Hematopoietic multipotent progenitor cell treated with erythropoietin and hydrocortisone succinate and interleukin-3 and kit ligand, for 6 days (in vitro differentiated cells): ENCODE data around the gene NDUFA8.
A peak's percentile ranks its signal among the peaks of the same experiment; 100 is the strongest.

Experiments
- DNase-seq: peaks from one replicate; pipeline ENCODE4 v3.0.0-alpha.2; 2015

NDUFA8 gene

GRCh38 chr9:122183501-122183900 is 23.9 kb upstream of the NDUFA8 start:
- DNase-seq = no peak

GRCh38 chr9:122180633-122181032 is 21.1 kb upstream of the NDUFA8 start:
- DNase-seq = peak; percentile 38

- no peak for DNase-seq
These were observed 20.1 kb upstream of the NDUFA8 start for GRCh38 chr9:122179690-122180074.

GRCh38 chr9:122179054-122179689 is 19.6 kb upstream of the NDUFA8 start:
- DNase-seq = no peak

GRCh38 chr9:122176916-122177315 is 17.3 kb upstream of the NDUFA8 start:
- DNase-seq = no peak

DNA sequence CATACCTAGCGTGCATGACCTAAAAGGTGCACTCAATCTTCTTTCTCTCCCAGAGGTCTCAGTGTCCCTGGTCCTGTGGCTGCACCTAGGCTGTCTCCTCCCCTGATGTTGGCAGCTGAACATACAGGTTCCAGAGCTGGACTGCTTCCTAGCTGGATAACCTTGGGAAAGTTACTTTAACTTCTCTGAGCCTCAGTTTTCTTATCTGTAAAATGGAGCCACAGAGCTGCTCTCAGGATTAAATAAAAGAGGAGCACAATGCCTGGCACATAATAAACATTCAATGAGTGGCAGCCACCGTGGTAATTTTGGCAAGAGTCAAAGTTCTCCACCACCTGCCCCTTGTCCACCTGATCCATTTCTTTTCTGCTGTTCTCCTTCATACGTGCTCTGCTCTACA is 14.1 kb upstream of the NDUFA8 start:
- no peak for DNase-seq

GRCh38 chr9:122172131-122172530 is 12.6 kb upstream of the NDUFA8 start:
- DNase-seq = peak; percentile 60

GRCh38 chr9:122168356-122168755 is 8.8 kb upstream of the NDUFA8 start:
- no peak for DNase-seq

GRCh38 chr9:122164286-122164685 is 4.7 kb upstream of the NDUFA8 start:
- no peak for DNase-seq

DNA sequence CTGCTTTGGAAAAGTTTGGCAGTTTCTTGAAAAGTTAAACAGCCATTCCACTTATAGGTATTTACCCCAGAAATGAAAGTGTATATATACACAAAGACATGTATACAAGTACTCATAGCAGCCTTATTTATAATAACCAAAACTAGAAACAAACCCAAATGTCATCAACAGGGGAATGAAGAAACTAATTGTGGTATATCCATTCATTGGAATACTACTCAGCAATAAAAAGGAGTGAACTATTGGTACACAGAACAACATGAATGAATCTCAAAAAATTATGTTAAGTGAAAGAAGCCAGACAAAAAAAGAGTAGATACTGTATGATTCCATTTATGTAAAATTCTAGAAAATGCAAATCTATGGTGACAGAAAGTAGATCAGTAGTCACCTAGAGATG is 2.8 kb upstream of the NDUFA8 start:
- no peak for DNase-seq

GRCh38 chr9:122159925-122160246 is 307 bp upstream of the NDUFA8 start:
- DNase-seq = no peak

DNA sequence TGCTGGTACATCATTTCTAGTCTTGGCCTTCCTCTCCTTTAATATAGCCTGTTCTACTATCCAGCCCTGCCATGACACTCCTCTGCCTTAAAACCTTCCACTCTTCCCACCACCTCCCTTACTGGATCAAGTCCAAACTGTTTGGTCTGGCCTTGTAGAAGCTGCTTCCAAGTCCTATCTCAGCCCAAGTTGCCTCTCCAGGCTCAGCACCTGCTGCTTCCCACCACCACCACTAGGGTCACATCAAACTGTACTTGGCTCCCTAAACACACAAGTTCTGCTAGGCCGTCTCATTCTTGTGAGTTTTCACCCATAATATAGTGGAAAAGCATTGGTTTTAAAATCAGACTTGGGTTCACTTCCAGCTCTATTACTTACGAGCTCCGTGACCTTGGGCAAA is 1.4 kb downstream of the NDUFA8 start:
- peak; percentile 88 for DNase-seq

DNA sequence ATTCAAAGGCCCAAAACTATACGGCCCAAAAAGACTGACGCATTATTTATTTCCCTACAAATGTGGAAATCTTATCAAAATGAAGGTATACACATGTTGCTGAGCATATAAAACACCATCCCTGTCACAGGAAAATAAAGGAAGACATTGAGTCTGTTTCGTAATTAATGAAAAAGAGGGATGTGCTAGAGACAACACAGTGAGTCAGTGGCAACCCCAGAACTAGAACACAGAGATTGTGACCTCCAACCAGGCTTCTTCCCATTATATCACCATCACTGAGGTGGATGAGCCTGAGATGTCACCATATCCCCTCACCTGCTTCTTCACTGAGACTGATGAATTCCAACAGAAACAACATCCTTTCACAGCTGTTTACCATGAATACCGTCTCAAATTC is 3.8 kb downstream of the NDUFA8 start:
- DNase-seq = no peak

DNA sequence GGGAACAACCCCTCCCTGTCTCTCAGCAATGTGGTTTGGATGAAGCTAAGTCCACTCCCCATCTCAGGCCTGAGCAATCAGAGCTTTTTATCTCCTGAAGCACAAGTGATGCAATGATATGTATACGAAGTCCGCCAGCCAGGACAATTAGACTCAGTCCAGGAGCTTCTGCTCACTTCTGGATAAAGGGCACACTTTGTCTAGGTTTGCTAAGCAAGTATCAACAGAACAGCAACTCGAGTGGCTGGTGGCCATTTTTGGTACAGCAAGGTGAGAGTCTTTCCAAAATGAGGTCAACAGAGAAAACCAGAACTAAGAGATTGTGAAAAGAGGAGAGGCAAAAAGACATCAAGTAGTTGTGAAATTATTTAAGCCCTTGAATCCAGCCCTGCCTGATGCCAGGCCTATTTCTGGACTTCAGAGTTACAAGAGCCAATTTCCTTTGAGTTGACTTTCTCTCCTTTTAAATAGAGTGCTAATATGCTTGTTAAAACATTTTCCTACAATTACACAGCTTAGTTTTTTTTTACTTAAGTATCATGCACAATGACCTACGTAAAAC is 8.2 kb downstream of the NDUFA8 start:
- DNase-seq = peak; percentile 21

- DNase-seq = no peak
These were observed 14.1 kb downstream of the NDUFA8 start for GRCh38 chr9:122145592-122145863.

DNA sequence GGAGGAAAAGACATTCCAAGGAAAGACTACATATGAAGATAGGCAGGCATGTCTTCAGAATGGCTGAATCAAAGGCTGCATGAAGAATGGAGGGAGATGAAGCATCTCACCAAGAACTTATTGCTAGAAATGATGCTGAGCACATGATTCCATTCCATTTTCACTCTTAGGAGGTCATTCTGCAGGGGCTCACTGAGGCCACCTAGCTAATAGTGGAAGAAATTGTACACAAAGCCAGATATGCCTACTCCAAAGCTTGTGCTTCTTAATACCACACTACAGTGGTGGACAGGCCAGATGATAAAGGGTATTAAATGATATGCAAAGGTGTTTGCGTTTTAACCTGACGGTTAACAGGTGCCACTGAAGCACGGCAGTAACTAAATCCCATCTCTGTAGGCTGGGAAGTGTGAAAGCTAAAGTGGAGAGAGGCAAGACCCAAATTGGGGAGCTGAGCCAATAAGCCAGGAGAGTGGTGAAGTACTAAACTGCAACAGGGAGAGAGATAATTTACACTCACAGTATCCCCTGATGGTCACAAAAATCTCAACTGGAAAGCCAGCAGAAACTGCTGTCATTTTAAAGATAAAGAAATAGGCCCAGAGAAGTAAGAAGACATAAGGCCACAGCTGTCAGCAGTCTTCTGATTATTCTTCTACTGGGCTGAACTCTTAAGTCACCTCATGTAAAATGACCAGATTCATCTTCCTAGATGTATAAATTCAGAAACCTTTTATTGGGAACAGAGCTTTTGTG is 14.6 kb downstream of the NDUFA8 start:
- peak; percentile 89 for DNase-seq

DNA sequence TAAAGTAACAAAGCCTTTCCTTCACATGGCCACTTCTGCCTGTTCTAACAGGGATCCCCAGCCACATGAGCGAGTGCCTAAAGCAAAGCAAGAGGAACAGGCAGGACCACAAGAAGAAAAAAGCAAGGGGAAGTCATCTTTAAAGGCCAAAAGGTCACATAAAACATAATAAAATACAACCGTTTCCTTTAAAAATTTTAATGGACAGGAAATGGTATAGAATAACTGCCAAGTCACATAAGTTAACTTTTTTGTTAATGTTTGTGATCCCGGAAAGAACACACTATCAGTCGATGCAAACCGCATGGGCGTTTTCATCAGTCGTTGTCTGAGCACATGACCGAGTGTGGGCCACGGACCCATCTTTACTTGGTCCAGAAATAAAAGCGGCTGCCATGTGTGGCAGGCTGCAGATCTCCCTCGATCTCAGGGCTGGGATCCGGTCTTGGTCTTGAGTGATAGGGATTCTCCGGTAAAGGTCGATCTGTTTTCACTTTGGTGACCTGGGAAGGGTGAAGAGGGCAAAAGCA is 15.6 kb downstream of the NDUFA8 start:
- DNase-seq = peak; percentile 84

DNA sequence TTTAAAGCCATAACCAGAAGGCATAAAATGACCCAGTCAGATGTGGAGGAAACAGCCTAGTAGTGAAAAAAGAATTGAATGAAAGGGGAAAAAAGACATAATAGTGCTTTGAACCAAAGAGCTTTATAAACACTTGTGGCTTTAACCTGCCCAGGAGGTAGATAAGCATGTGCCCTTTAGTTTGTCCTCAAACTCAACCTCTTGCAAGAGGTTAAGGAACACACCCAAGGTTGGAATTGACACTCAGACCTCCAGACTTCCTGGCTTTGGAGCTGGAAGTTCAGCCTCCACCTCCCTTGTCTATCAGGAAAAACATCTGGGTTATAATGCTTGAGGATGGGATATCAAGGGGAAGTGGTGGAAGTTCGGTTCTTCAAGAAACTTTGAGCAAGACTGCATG is 16.3 kb downstream of the NDUFA8 start:
- no peak for DNase-seq

DNA sequence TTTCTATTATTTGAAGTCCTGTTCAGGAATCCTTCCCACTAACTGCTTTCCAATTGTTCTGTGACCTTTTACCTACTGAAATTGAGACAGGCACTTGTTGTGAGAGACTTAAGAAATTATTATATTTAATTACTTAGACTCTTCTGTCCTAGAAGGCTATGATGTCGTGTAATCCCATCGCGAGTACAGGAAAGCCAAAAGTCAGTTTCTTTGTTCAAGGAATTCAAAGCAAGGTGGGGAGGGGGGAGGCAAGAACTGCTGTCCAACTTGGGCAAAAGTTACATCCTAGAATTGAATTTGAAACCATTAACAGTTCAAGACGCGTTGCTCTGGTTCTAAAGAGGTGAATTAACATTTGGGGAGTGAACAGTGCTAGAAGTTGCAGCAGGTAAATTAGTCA is 17.9 kb downstream of the NDUFA8 start:
- no peak for DNase-seq

GRCh38 chr9:122140368-122141193 is 19.0 kb downstream of the NDUFA8 start:
- DNase-seq = no peak

DNA sequence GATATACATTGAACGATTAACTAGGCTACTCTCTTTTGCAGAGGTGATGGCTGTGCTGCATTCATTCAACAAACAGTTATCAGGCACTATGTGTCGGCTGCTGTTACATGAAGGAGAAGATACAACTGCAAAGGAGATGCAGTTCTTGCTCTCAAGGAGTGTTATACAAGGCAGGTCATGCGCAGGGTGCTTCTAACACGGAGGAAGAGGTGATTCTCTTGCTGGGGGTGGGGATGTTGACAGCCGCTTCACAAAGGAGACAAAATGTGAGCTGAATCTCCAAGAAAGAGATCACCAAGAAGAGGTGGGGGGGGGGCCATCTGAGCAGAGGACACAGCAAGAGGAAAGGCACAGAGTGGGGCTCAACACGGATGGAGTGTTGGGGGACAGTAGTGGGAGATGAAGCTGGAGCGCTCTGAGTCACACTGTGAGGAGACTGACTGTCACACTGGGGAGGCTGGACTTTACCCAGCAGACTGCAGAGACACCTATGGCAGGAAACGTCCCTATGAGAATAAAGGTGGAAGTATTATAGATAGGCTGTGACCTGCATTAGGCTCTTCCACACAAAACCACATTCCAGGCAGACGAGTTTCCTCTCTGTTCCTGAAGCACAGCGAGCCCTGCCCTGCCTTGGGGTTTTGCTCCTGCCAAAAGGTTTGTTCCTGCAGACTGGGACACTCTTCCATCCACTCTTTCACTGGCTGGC is 20.9 kb downstream of the NDUFA8 start:
- no peak for DNase-seq

- DNase-seq = no peak
These were observed 24.1 kb downstream of the NDUFA8 start for GRCh38 chr9:122135529-122135859.

GRCh38 chr9:122134822-122135528 is 24.6 kb downstream of the NDUFA8 start:
- DNase-seq = no peak
